Astrocyte (in vitro differentiated cells and primary cell): ENCODE data around the gene SND1. TPM values are rescaled to one million over a fixed set of nuclear protein-coding genes. Genes with fewer than 3 reads are reported as not detected.
A peak's percentile ranks its signal among the peaks of the same experiment; 100 is the strongest.

Experiments used
- DNase-seq: peaks from one replicate; pipeline ENCODE4 v3.0.0-alpha.2; 2010; ENCODE audit warnings: low read depth
- FAIRE-seq: peaks from 2 replicates; lab custom pipeline; 2011; peaks lifted over from hg19 to GRCh38; lab: Jason Lieb, UNC
- H2AFZ ChIP-seq: 2 replicates; pipeline ENCODE4 v1.6.0; 2012; ENCODE audit warnings: low read depth, low read length, inconsistent platforms
- H3K27ac ChIP-seq: 2 replicates; pipeline ENCODE4 v1.5.1; 2011; ENCODE audit warnings: low read depth, low read length, inconsistent platforms
- H3K27me3 ChIP-seq: 2 replicates; pipeline ENCODE4 v1.6.0; 2011; ENCODE audit warnings: low read length, inconsistent platforms; ENCODE audit not compliant: insufficient read depth
- H3K36me3 ChIP-seq: 2 replicates; pipeline ENCODE4 v1.5.1; 2011; ENCODE audit warnings: low read length, inconsistent platforms; ENCODE audit not compliant: insufficient read depth
- H3K4me1 ChIP-seq: 2 replicates; pipeline ENCODE4 v1.5.1; 2011; ENCODE audit warnings: low read length, inconsistent platforms; ENCODE audit not compliant: insufficient read depth
- H3K4me2 ChIP-seq: 2 replicates; pipeline ENCODE4 v1.6.0; 2012; ENCODE audit warnings: low read length, inconsistent platforms
- H3K4me3 ChIP-seq: 2 replicates; pipeline ENCODE4 v1.5.1; 2011; ENCODE audit warnings: low read depth, mild to moderate bottlenecking, low read length, inconsistent platforms; ENCODE audit not compliant: insufficient read depth
- H3K79me2 ChIP-seq: 2 replicates; pipeline ENCODE4 v1.6.0; 2012; ENCODE audit warnings: mild to moderate bottlenecking, low read length, inconsistent platforms; ENCODE audit not compliant: insufficient read depth
- H3K9ac ChIP-seq: 2 replicates; pipeline ENCODE4 v1.6.0; 2012; ENCODE audit warnings: mild to moderate bottlenecking, low read length, inconsistent platforms
- H3K9me3 ChIP-seq: 2 replicates; pipeline ENCODE4 v1.5.1; 2012; ENCODE audit warnings: low read depth, mild to moderate bottlenecking, low read length, inconsistent platforms; ENCODE audit not compliant: insufficient read depth
- H4K20me1 ChIP-seq: 2 replicates; pipeline ENCODE4 v1.6.0; 2012; ENCODE audit warnings: low read length, inconsistent platforms; ENCODE audit not compliant: insufficient read depth
- H3K27ac Mint-ChIP-seq: one replicate; pipeline ENCODE4 v1.8.0; 2021; ENCODE audit warnings: mild to moderate bottlenecking, mixed read lengths; ENCODE audit not compliant: unreplicated experiment
- H3K27me3 Mint-ChIP-seq: one replicate; pipeline ENCODE4 v1.8.0; 2021; ENCODE audit warnings: low read depth, mixed read lengths; ENCODE audit not compliant: unreplicated experiment
- H3K36me3 Mint-ChIP-seq: one replicate; pipeline ENCODE4 v1.8.0; 2021; ENCODE audit warnings: low read depth, mixed read lengths; ENCODE audit not compliant: unreplicated experiment
- H3K4me1 Mint-ChIP-seq: one replicate; pipeline ENCODE4 v1.8.0; 2021; ENCODE audit warnings: low read depth, mixed read lengths; ENCODE audit not compliant: unreplicated experiment
- H3K4me3 Mint-ChIP-seq: one replicate; pipeline ENCODE4 v1.8.0; 2021; ENCODE audit warnings: mild to moderate bottlenecking, moderate library complexity, mixed read lengths; ENCODE audit not compliant: unreplicated experiment
- H3K9me3 Mint-ChIP-seq: one replicate; pipeline ENCODE4 v1.8.0; 2021; ENCODE audit warnings: mild to moderate bottlenecking, mixed read lengths; ENCODE audit not compliant: unreplicated experiment
- EZH2 ChIP-seq: IDR thresholded peaks from 2 replicates; pipeline ENCODE4 v1.6.1; 2012; ENCODE audit warnings: mild to moderate bottlenecking, low read length, inconsistent platforms; ENCODE audit not compliant: insufficient read depth
- total RNA-seq: library from RNA; stranded (reverse); gene quantifications from 2 replicates; pipeline ENCODE4 v1.2.1, GENCODE V29; 2021
- TF ChIP-seq, protein P1 (sequence below): IDR thresholded peaks from 2 replicates; pipeline ENCODE4 v1.5.1; 2011; ENCODE audit warnings: low read depth, mild to moderate bottlenecking, inconsistent platforms, low read length, moderate library complexity; ENCODE audit not compliant: insufficient read depth

The SND1 gene
- total RNA-seq, 1 donor from 2014 or later, result 267 TPM

DNA sequence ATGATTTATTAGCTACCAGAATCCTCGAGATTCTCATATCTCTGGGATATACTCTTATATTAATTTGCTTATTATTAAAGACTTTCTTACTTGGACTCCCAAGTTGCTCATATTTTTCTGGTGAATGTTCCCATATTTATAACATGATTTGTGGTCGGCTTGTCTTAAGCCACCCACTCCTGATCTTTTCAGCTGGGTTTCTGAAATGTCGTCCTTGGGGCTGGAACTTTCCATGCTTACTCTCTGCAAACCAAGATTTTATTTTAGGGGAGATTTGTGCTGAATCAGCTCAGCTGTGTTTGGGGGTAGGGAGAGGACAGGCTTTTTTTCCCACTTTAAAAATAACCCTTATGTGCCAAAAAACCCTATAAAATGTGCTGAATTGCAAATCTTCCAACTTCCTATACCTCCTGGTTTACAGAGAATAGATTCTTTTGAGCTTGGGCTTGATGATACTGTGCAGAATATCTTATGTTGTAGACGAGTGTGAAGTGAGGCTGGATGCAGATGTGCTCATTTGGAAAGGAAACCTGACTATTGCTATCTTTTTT lies 162.1 kb downstream of the SND1 start:
- no peaks in the 10 kb centered on the region for H3K4me1 ChIP-seq
- no peak overlapping the region for H3K4me2 ChIP-seq
- no peaks in the 10 kb centered on the region for H3K27me3 Mint-ChIP-seq
- no peak overlapping the region for H3K4me3 ChIP-seq
- no peak overlapping the region for H2AFZ ChIP-seq
- DNase-seq (peak; percentile 41), FAIRE-seq (no peak)
- no peak for TF ChIP-seq EZH2
- TF ChIP-seq, protein P1, sequence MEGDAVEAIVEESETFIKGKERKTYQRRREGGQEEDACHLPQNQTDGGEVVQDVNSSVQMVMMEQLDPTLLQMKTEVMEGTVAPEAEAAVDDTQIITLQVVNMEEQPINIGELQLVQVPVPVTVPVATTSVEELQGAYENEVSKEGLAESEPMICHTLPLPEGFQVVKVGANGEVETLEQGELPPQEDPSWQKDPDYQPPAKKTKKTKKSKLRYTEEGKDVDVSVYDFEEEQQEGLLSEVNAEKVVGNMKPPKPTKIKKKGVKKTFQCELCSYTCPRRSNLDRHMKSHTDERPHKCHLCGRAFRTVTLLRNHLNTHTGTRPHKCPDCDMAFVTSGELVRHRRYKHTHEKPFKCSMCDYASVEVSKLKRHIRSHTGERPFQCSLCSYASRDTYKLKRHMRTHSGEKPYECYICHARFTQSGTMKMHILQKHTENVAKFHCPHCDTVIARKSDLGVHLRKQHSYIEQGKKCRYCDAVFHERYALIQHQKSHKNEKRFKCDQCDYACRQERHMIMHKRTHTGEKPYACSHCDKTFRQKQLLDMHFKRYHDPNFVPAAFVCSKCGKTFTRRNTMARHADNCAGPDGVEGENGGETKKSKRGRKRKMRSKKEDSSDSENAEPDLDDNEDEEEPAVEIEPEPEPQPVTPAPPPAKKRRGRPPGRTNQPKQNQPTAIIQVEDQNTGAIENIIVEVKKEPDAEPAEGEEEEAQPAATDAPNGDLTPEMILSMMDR, result no peak
- H3K79me2 ChIP-seq, result peaks cover 96% of the 10 kb centered on the region
- peaks cover 59% of the 10 kb centered on the region for H3K4me1 Mint-ChIP-seq
- H3K27ac Mint-ChIP-seq, result no peak overlapping the region
- peaks cover 99% of the 10 kb centered on the region for H4K20me1 ChIP-seq
- H3K9me3 ChIP-seq, result no peaks in the 10 kb centered on the region
- peaks cover 3% of the 10 kb centered on the region for H3K36me3 ChIP-seq
- H3K9me3 Mint-ChIP-seq, result no peaks in the 10 kb centered on the region
- H3K36me3 Mint-ChIP-seq, result peaks cover 12% of the 10 kb centered on the region
- H3K4me3 Mint-ChIP-seq, result no peak overlapping the region
- H3K27ac ChIP-seq, result no peak overlapping the region
- H3K9ac ChIP-seq, result no peak overlapping the region
- no peaks in the 10 kb centered on the region for H3K27me3 ChIP-seq

DNA sequence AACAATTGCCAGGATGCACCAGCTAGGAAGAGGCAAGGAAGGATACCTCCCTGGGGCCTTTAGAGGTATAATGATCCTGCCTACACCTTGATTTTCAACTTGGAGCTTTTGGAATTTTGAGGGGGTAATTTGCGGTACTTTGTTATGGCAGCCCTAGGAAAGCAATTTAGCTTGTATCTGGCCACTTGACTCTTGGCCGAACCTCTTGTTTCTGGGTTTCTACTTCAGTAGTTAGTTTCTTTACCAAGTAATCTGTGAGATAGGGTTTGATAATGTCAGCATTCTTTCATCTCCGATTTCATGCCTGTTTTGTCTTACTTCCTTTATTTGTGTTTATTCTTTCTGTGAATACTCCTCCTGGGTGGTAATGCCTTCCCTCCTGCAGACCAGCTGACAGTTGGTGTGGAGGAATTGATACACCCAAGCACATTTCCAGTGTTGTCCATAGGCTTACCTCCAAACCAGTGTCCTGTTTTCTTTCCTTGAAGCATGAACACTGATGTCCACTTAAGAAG lies 163.7 kb downstream of the SND1 start:
- Mint-ChIP-seq H3K9me3 (no peaks in the 10 kb centered on the region), H3K4me3 (no peak overlapping the region), H3K27me3 (no peaks in the 10 kb centered on the region), H3K36me3 (peaks cover 13% of the 10 kb centered on the region), H3K4me1 (peaks cover 61% of the 10 kb centered on the region), H3K27ac (no peak overlapping the region)
- Histone ChIP-seq H3K27me3 (no peaks in the 10 kb centered on the region), H3K79me2 (peaks cover 96% of the 10 kb centered on the region), H3K4me1 (peaks cover 11% of the 10 kb centered on the region), H3K36me3 (no peaks in the 10 kb centered on the region), H3K27ac (no peak overlapping the region), H3K9me3 (no peaks in the 10 kb centered on the region), H2AFZ (no peak overlapping the region), H3K4me3 (no peak overlapping the region), H3K4me2 (no peak overlapping the region), H4K20me1 (peaks cover 99% of the 10 kb centered on the region), H3K9ac (no peak overlapping the region)
- TF ChIP-seq, protein P1, result no peak
- no peak for TF ChIP-seq EZH2
- DNase-seq, result no peak
- no peak for FAIRE-seq
